H9 (cell line): Measurements from ENCODE around the gene MSI2. TPM values are rescaled to one million over a fixed set of nuclear protein-coding genes. Genes with fewer than 3 reads are reported as not detected.

Source experiments
- DNase-seq: peaks from one replicate; pipeline ENCODE4 v3.0.0-alpha.2; 2017
- H2AFZ ChIP-seq: one replicate; pipeline ENCODE4 v1.6.1; 2013; ENCODE audit warnings: mild to moderate bottlenecking, low read length, control low read depth, moderate library complexity
- H2AK5ac ChIP-seq: 2 replicates; pipeline ENCODE4 v1.6.1; 2013; ENCODE audit warnings: low read length, control low read depth, mixed read lengths; ENCODE audit not compliant: insufficient read length
- H2BK120ac ChIP-seq: one replicate; pipeline ENCODE4 v1.6.1; 2013; ENCODE audit warnings: low read depth, mild to moderate bottlenecking, low read length, control low read depth, inconsistent platforms; ENCODE audit not compliant: poor library complexity, severe bottlenecking
- H2BK12ac ChIP-seq: 2 replicates; pipeline ENCODE4 v1.6.1; 2013; ENCODE audit warnings: low read length, control low read depth, mixed read lengths, low read depth; ENCODE audit not compliant: insufficient read length
- H2BK15ac ChIP-seq: 2 replicates; pipeline ENCODE4 v1.6.1; 2013; ENCODE audit warnings: low read depth, low read length, control low read depth
- H2BK20ac ChIP-seq: one replicate; pipeline ENCODE4 v1.6.1; 2013; ENCODE audit warnings: low read depth, mild to moderate bottlenecking, low read length, control low read depth, inconsistent platforms; ENCODE audit not compliant: poor library complexity, severe bottlenecking
- H2BK5ac ChIP-seq: 2 replicates; pipeline ENCODE4 v1.6.1; 2013; ENCODE audit warnings: low read length, control low read depth, mixed read lengths; ENCODE audit not compliant: insufficient read length
- H3K14ac ChIP-seq: 2 replicates; pipeline ENCODE4 v1.6.1; 2013; ENCODE audit warnings: low read length, control low read depth; ENCODE audit not compliant: insufficient read depth
- H3K18ac ChIP-seq: 2 replicates; pipeline ENCODE4 v1.6.1; 2013; ENCODE audit warnings: low read depth, mild to moderate bottlenecking, mixed read lengths, low read length, control low read depth; ENCODE audit not compliant: insufficient read length
- H3K23ac ChIP-seq: 2 replicates; pipeline ENCODE4 v1.6.1; 2013; ENCODE audit warnings: low read length, control low read depth, mixed read lengths, low read depth; ENCODE audit not compliant: insufficient read length
- H3K23me2 ChIP-seq: 2 replicates; pipeline ENCODE4 v1.6.1; 2013; ENCODE audit warnings: low read depth, mild to moderate bottlenecking, mixed read lengths, low read length, control low read depth; ENCODE audit not compliant: insufficient read length, poor library complexity, severe bottlenecking
- H3K27ac ChIP-seq: 2 replicates; pipeline ENCODE4 v1.5.1; 2013; ENCODE audit warnings: low read length, control low read depth, mixed read lengths, low read depth; ENCODE audit not compliant: insufficient read length
- H3K27me3 ChIP-seq: 2 replicates; pipeline ENCODE4 v1.6.1; 2013; ENCODE audit warnings: low read length, control low read depth, inconsistent platforms; ENCODE audit not compliant: insufficient read depth
- H3K4ac ChIP-seq: 2 replicates; pipeline ENCODE4 v1.6.1; 2013; ENCODE audit warnings: low read depth, mild to moderate bottlenecking, control low read depth, inconsistent platforms, low read length, moderate library complexity
- H3K4me1 ChIP-seq: 2 replicates; pipeline ENCODE4 v1.6.1; 2013; ENCODE audit warnings: low read length, control low read depth, inconsistent platforms; ENCODE audit not compliant: insufficient read depth
- H3K4me2 ChIP-seq: 2 replicates; pipeline ENCODE4 v1.6.1; 2013; ENCODE audit warnings: low read length, control low read depth, mixed read lengths; ENCODE audit not compliant: insufficient read length, insufficient read depth
- H3K56ac ChIP-seq: 2 replicates; pipeline ENCODE4 v1.6.1; 2013; ENCODE audit warnings: low read depth, mild to moderate bottlenecking, mixed read lengths, low read length, control low read depth; ENCODE audit not compliant: insufficient read length
- H3K79me1 ChIP-seq: 2 replicates; pipeline ENCODE4 v1.6.1; 2013; ENCODE audit warnings: low read depth, mild to moderate bottlenecking, moderate library complexity, low read length, control low read depth, inconsistent platforms; ENCODE audit not compliant: insufficient read depth, poor library complexity, severe bottlenecking
- H3K79me2 ChIP-seq: 2 replicates; pipeline ENCODE4 v1.6.1; 2013; ENCODE audit warnings: low read length, control low read depth, inconsistent platforms; ENCODE audit not compliant: insufficient read depth
- H3K9ac ChIP-seq: 2 replicates; pipeline ENCODE4 v1.6.1; 2013; ENCODE audit warnings: low read length, control low read depth, mixed read lengths; ENCODE audit not compliant: insufficient read length; ENCODE audit errors: extremely low read depth
- H3K9me3 ChIP-seq: one replicate; pipeline ENCODE4 v1.6.1; 2013; ENCODE audit warnings: low read depth, low read length, inconsistent platforms; ENCODE audit not compliant: control insufficient read depth
- H3T11ph ChIP-seq: one replicate; pipeline ENCODE4 v1.6.1; 2013; ENCODE audit warnings: mild to moderate bottlenecking, low read length, control low read depth, inconsistent platforms
- H4K20me1 ChIP-seq: one replicate; pipeline ENCODE4 v1.6.1; 2013; ENCODE audit not compliant: control insufficient read depth, insufficient read length, insufficient read depth
- H4K5ac ChIP-seq: 2 replicates; pipeline ENCODE4 v1.6.1; 2013; ENCODE audit warnings: low read depth, mild to moderate bottlenecking, mixed read lengths, low read length, control low read depth; ENCODE audit not compliant: insufficient read length
- H4K8ac ChIP-seq: replicated peaks from 2 replicates; pipeline ENCODE4 v1.6.1; 2013; ENCODE audit warnings: low read length, control low read depth, mixed read lengths, low read depth; ENCODE audit not compliant: insufficient read length
- H4K91ac ChIP-seq: 2 replicates; pipeline ENCODE4 v1.6.1; 2013; ENCODE audit warnings: low read depth, mild to moderate bottlenecking, moderate library complexity, mixed read lengths, low read length, control low read depth; ENCODE audit not compliant: insufficient read length
- H3K27ac Mint-ChIP-seq, 3 experiments: 2 replicates in 2 of 3; 3 replicates in 1 of 3; pipeline ENCODE4 v1.8.0; 2020 to 2021; ENCODE audit warnings: mixed read lengths in 3 of 3, mild to moderate bottlenecking in 1 of 3, moderate library complexity in 1 of 3
- H3K27me3 Mint-ChIP-seq: 2 replicates; pipeline ENCODE4 v1.8.0; 2021; ENCODE audit warnings: low read depth, mild to moderate bottlenecking, moderate library complexity, mixed read lengths
- H3K36me3 Mint-ChIP-seq, 3 experiments: 2 replicates in 2 of 3; 3 replicates in 1 of 3; pipeline ENCODE4 v1.8.0; 2020 to 2021; ENCODE audit warnings: low read depth in 3 of 3, mixed read lengths in 3 of 3; ENCODE audit not compliant: insufficient read depth in 1 of 3
- H3K4me1 Mint-ChIP-seq, 2 experiments: 2 replicates each; pipeline ENCODE4 v1.8.0; 2020; ENCODE audit warnings: mixed read lengths in 2 of 2
- H3K4me3 Mint-ChIP-seq, 2 experiments: 2 replicates in 1 of 2; 3 replicates in 1 of 2; pipeline ENCODE4 v1.8.0; 2020 to 2021; ENCODE audit warnings: mild to moderate bottlenecking in 2 of 2, mixed read lengths in 2 of 2, moderate library complexity in 1 of 2
- H3K9me3 Mint-ChIP-seq, 2 experiments: 2 replicates in 1 of 2; 3 replicates in 1 of 2; pipeline ENCODE4 v1.8.0; 2020; ENCODE audit warnings: mild to moderate bottlenecking in 2 of 2, mixed read lengths in 2 of 2, moderate library complexity in 1 of 2
- WGBS: extraction: QIAGEN DNeasy Blood & Tissue Kit; methylation state at CpG from one replicate; pipeline ENCODE4 v1.1.7; 2013; ENCODE audit warnings: missing lambda C conversion rate, low lambda C conversion rate, mixed read lengths; ENCODE audit not compliant: insufficient read length; ENCODE audit errors: extremely low coverage; 5-methylcytosine and 5-hydroxymethylcytosine counted together
- total RNA-seq: library from RNA; stranded (reverse); gene quantifications from 2 replicates; pipeline ENCODE4 v1.2.1, GENCODE V29; 2021
- TF ChIP-seq, protein P1 (sequence below): fragments of 200-600 bp; sonication (generic); conservative IDR thresholded peaks from 3 replicates; pipeline ENCODE4 v1.8.0; 2021; ENCODE audit warnings: antibody characterized with exemption, mild to moderate bottlenecking

Gene MSI2
- total RNA-seq, 1 experiment from 2014 or later: 98.5 TPM

DNA sequence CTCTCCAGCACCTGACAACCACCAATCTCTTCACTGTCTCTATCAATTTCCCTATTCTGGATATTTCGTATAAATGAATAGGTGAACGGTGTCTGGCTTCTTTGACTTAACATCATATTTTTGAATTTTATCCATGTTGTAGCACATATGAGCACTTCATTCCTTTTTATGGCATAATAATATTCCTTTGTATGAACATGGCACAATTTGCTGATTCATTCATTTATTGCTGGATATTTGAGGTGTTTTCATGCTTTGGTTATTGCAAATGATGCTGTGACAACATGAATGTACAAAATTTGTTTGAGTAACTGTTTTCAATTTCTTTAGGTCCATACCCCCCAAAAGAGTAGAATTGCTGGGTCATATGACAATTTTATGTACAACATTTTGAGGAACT is 476.8 kb downstream of the MSI2 start:
- no peaks in the 10 kb centered on the region for H3K23me2 ChIP-seq
- no peak overlapping the region for H3K18ac ChIP-seq
- no peak for DNase-seq
- H4K8ac ChIP-seq: no peak overlapping the region
- H2BK5ac ChIP-seq: no peak overlapping the region
- Mint-ChIP-seq H3K27ac (no peak overlapping the region), H3K4me1 (0 out of 4 replicates have a peak, but pooled peaks cover 0 to 3% of the 10 kb centered on the region in 2 experiments), H3K9me3 (no peaks in the 10 kb centered on the region), H3K4me3 (no peak overlapping the region), H3K36me3 (no peaks in the 10 kb centered on the region), H3K27me3 (peaks cover 11% of the 10 kb centered on the region)
- H3K27me3 ChIP-seq: no peaks in the 10 kb centered on the region
- no CpG with 5 or more reads among the region's 2 CpGs for WGBS
- no peak overlapping the region for H3K9ac ChIP-seq
- H3K4me2 ChIP-seq: no peak overlapping the region
- H2AFZ ChIP-seq: no peak overlapping the region
- H3K9me3 ChIP-seq: no peaks in the 10 kb centered on the region
- no peak overlapping the region for H3K14ac ChIP-seq
- H4K91ac ChIP-seq: no peak overlapping the region
- H3K56ac ChIP-seq: no peak overlapping the region
- no peak overlapping the region for H3T11ph ChIP-seq
- TF ChIP-seq, protein P1, sequence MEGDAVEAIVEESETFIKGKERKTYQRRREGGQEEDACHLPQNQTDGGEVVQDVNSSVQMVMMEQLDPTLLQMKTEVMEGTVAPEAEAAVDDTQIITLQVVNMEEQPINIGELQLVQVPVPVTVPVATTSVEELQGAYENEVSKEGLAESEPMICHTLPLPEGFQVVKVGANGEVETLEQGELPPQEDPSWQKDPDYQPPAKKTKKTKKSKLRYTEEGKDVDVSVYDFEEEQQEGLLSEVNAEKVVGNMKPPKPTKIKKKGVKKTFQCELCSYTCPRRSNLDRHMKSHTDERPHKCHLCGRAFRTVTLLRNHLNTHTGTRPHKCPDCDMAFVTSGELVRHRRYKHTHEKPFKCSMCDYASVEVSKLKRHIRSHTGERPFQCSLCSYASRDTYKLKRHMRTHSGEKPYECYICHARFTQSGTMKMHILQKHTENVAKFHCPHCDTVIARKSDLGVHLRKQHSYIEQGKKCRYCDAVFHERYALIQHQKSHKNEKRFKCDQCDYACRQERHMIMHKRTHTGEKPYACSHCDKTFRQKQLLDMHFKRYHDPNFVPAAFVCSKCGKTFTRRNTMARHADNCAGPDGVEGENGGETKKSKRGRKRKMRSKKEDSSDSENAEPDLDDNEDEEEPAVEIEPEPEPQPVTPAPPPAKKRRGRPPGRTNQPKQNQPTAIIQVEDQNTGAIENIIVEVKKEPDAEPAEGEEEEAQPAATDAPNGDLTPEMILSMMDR: no peak
- no peak overlapping the region for H3K4ac ChIP-seq
- no peaks in the 10 kb centered on the region for H4K20me1 ChIP-seq
- no peak overlapping the region for H3K23ac ChIP-seq
- H2BK120ac ChIP-seq: no peak overlapping the region
- no peak overlapping the region for H2AK5ac ChIP-seq
- H3K4me1 ChIP-seq: no peaks in the 10 kb centered on the region
- H3K79me1 ChIP-seq: no peaks in the 10 kb centered on the region
- H2BK15ac ChIP-seq: no peak overlapping the region
- no peak overlapping the region for H3K27ac ChIP-seq
- H3K79me2 ChIP-seq: no peaks in the 10 kb centered on the region
- no peak overlapping the region for H2BK12ac ChIP-seq
- no peak overlapping the region for H4K5ac ChIP-seq
- H2BK20ac ChIP-seq: no peak overlapping the region

Other genes starting within 250 kb of the MSI2 start
- 61.2 and 65.4 TPM in 2 replicates for gene AKAP1, start 171.3 kb upstream of the MSI2 start, total RNA-seq